ENCODE data around the gene LRFN2.
A peak's percentile ranks its signal among the peaks of the same experiment; 100 is the strongest.

LRFN2 gene

DNA sequence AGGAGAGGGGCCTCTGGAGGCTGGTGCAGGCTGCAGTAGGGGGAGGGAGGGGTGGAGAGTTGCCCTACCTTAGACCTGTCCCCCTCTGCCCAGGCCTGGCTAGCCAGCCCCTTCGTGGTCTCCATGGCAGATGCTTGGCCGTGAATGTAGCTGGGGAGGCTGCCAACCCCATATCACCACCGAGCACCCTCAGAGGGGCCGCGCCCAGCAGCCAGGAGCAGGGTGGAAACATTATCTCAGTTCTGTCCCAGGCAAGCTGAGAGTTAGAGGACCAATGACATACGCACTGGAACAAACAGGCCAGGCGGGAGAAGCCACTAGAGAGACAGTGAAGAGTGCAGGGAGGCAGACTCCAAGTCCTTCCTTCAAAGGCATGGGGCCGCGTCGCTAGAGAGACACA lies 66.5 kb downstream of the LRFN2 start:
- FAIRE-seq = no peak

DNA sequence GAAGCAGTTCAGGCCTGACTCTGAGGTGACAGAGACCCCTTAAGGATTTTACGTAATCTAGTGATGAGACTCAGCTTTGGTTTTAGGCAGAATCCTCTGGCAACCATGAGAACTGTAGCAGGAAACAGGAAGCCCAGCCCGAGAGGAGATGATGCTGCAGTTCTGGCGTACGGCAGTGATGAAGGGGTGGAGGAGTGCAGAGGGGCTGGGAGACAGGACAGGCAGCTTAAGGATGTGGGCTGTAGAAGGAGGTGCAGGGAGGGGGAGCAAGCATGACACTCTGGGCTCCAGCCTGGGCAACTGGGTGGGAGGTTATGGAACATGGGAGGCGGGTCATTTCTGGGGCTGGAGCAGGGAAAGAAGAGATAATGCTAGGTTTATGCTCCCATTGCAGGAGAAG lies 67.1 kb downstream of the LRFN2 start:
- FAIRE-seq = no peak

More for the DNA sequence above, 66.5 kb downstream of the LRFN2 start:
- no peak for DNase-seq (ENCODE audit: insufficient read length, low spot score)

DNA sequence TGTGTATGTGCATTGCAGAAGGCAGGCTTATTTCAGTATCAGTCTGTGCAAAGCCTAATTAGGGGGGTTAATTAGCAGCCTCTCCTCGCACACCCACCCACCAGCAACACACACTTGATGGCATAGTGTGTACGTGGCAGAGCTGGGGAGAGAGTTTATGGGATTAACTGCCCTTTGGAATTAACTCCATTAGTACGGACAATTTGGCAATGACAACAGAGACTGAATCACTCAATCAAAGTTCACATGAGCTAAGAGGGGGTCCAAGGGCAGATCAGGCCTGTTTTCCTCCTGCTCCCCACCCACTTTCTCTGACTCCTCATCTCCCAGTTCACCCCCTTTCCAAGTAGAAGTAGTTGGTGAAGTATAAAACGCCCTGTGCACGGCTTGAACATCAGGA lies 69.5 kb downstream of the LRFN2 start:
- no peak for DNase-seq (ENCODE audit: insufficient read length, low spot score)
- FAIRE-seq = no peak

More for the DNA sequence above, 67.1 kb downstream of the LRFN2 start:
- no peak for DNase-seq (ENCODE audit: insufficient read length, low spot score)

DNA sequence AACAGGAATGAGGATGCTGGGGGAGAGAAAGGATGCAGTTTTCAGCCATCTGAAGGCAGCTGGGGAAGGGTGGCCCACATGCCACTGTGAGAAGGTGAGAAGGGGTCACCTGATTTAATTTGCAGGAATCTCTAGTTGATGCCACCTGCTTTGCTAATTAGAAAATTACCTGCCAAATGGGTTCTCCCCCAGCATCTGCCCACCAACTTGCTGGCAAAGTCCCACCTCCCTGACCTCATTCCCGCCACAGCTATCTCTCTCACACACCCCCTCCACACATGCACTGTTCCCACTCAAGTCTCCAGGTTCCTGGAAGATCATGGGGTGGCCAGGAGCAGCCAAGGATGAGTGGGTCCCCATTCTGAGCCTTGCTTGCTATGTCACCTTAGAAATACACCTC lies 70.7 kb downstream of the LRFN2 start:
- no peak for DNase-seq (ENCODE audit: insufficient read length, low spot score)
- no peak for FAIRE-seq

DNA sequence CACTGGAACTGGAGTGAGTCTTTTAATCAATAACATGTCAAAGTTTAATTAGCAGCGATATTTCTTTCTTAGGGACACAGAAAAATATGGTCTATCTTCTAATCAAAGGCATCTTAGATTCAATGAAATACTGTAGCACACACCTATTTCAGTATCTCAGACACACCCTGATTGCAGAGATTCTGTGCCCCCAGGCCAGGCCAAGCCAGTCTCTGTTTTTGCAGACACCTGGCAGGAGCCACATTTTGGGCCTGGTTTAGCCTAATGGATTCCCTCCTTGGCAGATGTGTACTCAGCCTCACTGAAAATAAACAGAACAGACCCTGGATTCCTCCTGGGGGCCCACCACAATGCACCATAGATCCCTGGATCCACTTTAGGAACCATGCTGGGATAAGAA lies 74.8 kb downstream of the LRFN2 start:
- no peak for FAIRE-seq
- no peak for DNase-seq (ENCODE audit: insufficient read length, low spot score)

DNA sequence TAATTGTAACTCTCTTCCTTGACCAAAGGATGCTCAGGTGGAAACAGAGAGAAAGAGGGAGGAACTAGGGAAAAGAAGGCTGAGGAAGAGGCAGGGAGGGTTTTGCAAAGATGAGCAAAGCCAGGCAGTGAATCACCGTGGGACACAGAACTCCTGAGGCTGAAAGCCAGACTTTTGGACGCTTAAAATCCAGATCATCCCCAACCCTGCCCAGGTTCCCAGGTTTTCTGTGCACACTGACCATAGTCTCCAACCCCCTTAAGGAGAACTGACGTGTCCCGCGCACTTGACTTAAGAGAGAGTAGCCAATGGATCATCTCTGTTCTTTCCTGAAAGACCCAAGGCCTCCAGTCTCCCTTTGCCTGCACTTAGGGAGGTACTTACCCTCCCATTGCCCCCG lies 75.3 kb downstream of the LRFN2 start:
- DNase-seq (ENCODE audit: insufficient read length, low spot score) = no peak
- FAIRE-seq = no peak

DNA sequence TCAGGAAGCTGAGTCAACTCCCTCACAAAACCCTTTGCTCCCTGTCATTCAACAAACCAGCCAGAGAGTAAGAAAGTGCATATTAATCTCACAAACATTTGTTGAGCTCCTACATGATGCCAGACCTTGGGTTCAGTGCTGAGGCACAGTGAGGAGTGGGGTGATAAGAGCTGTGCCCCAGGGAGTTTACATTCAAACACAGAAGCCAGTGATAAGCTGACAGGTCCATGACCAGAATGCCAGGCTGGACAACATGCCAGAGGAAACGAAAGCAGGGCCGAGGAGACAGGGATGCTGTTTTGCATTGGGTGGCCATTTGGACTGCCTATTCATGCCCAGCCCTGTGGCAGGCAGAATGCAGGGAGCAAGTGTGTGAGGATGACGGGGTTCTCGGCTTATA lies 76.7 kb downstream of the LRFN2 start:
- FAIRE-seq = no peak
- DNase-seq (ENCODE audit: insufficient read length, low spot score) = no peak

DNA sequence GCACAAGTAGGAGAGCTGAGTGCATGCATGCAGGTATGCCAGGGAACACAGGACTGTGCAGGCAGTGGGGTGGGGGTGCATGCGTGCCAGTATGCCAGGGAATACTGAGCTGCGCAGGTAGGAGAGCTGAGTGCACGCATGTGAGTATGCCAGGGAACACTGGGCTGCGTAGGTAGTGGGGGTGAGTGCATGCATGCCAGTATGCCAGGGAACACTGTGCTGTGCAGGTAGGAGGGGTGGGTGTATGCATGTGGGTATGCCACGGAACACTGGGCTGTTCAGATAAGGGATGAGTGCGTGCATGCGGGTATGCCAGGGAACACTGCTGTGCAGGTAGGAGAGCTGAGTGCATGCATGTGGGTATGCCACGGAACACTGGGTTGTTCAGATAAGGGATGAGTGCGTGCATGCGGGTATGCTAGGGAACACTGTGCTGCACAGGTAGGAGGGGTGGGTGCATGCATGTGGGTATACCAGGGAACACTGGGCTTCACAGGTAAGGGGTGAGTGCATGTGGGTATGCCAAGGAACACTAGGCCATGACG lies 77.4 kb downstream of the LRFN2 start:
- FAIRE-seq (peak; percentile 28), DNase-seq (ENCODE audit: insufficient read length, low spot score) (no peak)

DNA sequence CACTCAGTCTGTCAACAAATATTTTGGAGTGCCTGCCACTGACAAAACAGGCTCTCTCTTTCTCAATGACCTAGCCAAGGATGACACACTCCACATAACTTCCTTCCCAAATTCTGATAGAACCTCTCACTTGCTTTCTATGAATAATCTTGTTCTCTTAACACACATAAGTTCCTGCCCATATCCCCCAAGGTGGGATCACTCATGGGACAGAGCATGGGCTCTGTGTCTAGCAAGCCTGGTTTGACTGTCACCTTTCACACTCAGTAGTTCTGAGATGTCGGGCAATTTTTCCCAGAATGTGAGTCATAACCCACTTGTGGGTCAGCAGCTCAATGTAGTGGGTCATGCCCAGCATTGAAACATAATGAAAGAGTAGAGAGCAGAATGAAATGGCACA lies 78.1 kb downstream of the LRFN2 start:
- FAIRE-seq = no peak

DNA sequence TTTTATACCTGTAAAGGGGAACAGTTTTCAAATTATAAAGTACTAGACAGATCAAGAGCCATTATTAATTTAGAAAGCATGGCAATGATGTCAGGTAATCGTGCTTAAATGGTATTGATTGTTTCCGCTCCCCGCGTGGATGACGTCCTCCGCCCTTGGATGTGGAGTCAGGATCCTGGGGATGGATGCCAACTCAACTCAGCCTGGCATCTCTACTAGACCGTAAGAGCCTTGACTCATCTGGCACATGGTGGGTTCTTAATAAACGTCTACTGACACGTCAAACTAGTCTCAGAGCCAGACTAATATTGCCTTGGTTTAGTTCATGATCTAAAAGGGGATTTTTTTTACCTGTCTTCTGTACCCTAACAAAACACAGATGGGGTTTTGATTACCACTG lies 80.2 kb downstream of the LRFN2 start:
- DNase-seq (ENCODE audit: insufficient read length, low spot score) (no peak), FAIRE-seq (no peak)

More for the DNA sequence above, 78.1 kb downstream of the LRFN2 start:
- DNase-seq (ENCODE audit: insufficient read length, low spot score) = no peak

DNA sequence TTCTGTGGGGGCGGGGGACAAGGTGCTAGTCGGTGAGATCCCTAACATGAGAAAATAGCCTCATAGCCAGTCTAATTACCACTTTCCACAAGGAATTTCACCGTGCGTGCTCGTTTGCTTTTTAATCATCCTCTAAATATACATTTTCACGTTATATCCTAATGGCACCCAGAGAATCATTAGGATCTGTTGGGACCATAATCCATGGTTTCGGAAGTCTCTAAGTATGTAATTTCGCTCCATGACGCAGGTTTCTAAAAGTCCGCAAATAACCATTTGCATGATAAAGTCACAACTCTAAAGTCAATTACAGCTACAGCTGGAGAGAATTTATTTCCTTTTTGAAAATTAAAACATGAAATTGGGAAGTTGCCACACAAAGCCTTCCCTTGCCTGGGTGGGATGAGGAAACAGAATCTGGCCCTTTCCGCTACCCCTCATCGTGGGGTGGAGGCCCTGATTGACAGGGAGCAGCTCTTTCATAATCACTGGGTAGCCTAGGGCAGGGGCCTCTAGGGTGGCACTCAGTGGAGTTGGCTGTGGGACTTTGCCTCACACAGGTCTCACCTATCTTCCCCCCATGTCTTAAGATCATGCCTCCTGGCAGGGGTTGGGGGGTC lies 81.9 kb downstream of the LRFN2 start:
- FAIRE-seq (no peak), DNase-seq (ENCODE audit: insufficient read length, low spot score) (no peak)

DNA sequence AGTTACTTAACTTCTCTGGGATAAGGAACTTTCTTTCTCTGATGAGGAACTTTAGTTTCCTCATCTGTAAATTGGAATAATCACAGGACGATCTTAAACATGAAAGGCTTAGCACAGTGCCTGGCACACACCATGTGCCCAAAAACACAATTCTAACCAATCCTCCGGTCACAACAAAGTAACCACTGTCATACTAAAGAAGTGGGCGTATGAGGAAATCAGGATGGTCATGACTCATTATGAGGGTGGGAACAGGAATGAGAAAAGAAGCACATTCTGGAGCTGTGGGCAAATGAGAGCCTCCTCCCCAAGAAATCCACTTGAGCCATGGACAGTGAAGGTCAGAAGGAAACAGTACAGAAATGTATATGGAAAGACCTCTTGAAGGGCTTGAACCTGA lies 82.9 kb downstream of the LRFN2 start:
- FAIRE-seq = no peak
- no peak for DNase-seq (ENCODE audit: insufficient read length, low spot score)

DNA sequence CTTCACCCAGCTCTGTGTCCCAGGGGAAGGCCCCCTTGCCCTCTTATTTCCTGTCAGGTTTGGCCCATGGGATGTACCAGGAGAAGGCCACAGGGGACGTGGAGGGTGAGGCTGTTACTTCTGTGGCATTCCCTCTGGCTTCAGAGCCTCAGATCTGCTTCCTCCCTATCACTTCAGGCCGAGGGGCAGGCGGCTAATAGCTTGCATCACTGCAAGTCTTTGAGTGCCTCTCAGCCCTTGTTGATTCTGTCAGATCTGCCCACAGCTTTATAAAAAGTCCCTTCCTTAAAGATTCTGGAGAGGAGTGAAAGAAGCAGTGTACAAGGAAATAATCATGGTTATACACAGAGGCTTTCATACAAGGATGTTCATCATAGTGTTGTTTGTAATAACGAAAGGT lies 86.9 kb downstream of the LRFN2 start:
- no peak for FAIRE-seq
- no peak for DNase-seq (ENCODE audit: insufficient read length, low spot score)

DNA sequence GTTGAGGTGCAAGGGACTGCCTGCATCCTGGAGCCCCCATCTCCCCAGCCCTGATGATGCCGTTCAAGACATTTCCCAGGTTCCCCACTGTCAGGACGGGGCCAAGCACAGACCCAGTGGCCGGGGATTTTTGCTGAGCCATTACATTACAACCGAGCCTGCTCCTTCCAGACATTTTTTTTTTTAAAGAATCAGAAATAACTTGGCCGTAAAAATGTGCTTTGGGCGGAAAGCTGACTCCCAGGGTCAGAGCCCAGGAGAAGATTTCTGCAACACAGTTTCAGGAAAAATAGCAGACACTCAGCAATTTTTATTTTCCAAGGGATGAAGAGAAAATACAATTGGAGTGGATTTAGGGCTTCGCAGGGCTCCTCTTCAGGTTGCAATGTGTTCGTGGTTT lies 87.9 kb downstream of the LRFN2 start:
- DNase-seq (ENCODE audit: insufficient read length, low spot score) = no peak
- FAIRE-seq = no peak

DNA sequence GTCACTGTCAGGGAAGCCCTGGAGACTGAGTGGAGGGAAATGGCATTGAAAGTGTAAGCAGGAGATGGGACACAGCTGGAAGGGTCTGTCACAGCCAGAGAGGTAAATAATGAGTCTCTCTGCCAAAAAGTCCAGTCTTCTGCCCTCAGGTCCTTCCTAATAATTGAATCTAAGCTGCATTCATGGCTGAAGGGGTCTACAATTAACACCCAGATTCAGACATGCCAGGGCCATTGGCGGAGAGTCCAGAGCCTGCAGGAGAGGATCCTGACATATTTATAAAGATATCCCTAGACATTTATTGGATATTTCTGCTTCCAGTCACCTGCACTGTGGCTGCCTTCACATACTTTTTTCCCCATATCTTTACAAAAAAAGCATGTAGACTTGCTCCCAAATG lies 89.0 kb downstream of the LRFN2 start:
- DNase-seq (ENCODE audit: insufficient read length, low spot score) (no peak), FAIRE-seq (no peak)

DNA sequence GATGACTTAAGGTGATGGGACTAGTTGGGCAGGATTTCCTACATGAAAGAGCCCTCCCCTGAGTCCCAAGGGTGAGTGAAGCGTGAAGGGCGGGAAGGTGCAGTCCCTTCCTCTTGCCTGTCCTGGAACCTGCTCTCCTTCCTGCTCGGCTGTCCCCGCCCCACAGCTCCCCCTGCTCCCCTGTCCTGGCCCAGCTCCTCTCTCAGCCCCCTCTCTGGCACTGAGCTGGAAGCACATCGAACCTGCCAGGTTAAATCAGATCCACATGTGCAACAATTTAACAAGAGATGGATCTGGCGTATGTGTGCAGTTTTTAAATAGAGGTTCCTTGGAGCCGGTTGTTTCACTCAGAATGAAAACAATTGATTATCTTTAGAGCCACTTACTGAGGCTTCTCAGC lies 95.0 kb downstream of the LRFN2 start:
- FAIRE-seq (no peak), DNase-seq (ENCODE audit: insufficient read length, low spot score) (no peak)

DNA sequence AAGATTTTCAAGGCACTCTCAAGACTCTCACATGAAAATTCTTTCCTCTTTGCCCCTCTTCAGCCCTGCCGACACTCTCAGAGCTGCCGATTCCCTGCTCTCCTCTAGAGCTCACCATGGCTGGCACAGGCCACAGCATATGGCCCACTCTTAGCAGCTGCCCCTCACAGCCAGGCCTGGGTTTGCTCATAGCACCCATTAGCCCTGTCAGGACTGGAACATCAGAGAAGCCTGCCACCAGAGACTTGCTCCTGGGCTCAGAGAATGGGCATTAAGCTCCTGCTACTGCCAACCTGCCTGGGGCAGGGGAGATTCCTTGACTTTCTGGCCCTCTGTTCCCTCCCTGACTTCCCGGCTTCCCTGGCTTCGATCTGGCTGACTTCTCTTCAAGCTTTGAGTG lies 96.7 kb downstream of the LRFN2 start:
- FAIRE-seq (no peak), DNase-seq (ENCODE audit: insufficient read length, low spot score) (no peak)

DNA sequence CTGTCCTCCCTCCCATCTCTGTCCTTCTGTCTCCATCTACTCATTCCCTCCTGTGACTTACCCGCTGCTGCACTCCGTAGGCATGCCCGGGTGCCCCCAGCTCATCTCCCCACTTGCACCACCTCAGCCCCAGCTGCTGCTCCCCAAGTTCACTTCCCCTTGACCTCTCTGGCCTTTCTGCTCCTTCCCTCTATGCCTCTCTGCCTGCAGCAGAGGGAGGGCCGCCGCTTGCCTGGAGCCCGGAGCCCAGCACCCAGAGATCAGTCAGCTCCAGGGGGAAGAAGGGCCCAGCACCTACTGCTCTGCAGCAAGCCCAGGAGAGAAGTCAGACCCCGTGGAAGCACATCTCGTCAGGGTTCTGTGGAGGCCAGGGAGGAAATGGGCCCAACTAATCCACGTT lies 97.4 kb downstream of the LRFN2 start:
- DNase-seq (ENCODE audit: insufficient read length, low spot score) (no peak), FAIRE-seq (no peak)

DNA sequence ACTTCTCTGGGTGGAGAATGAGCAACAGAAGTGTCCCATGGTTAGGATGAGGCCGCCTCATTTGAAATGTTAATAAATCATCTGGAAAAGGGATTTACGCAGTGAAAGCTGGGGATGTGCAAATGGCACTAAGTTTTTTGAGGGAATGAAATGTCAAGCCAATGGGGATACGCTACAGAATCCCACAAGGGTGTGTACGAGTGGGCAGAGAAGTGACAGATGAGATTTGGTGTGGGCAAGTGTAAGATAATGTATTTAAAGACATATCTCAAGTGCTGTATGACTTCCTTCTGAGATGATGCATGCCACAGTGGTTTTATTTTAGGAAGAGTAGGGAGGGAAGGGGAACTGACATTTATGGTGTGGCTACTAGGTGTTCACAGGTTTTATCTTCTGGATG lies 100.6 kb downstream of the LRFN2 start:
- FAIRE-seq = no peak
- DNase-seq (ENCODE audit: insufficient read length, low spot score) = no peak

DNA sequence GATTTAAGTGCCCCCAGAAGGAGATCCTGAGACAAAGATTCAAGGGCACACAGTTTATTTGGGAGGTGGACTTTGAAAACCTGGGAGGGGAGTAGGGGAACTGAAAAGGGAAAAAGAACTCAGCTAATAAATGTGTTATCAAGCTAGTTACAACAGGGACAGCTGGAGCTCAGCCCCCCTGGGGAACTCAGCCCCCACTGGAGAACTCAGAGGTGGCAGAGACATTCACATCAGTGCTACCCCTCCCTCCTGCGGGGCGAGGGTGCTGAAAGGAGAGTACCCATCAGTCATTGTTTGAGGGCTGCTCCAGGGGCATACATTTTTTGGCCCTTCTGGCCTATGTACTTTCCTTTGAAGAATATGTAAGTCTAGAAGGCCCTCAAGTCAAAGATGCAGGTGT lies 101.4 kb downstream of the LRFN2 start:
- no peak for FAIRE-seq
- no peak for DNase-seq (ENCODE audit: insufficient read length, low spot score)

DNA sequence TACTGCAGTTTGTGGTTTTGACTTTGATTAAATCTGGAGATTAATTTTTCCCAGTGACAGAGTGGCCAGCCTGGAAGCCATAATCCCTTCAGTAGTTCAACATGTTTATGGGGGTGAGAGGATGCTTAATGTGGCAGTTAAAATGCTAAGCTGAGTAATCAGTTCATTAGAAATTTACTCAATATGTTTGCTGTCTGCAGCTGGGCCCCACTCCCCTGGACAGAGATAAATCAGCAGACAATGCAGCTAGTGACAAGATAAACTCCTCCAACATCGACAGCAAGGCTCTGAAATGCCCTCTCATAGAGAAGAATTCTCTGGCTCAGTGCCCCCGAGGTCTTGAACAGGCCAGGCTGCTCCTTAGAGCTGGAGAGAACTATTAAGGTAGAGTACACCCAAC lies 101.9 kb downstream of the LRFN2 start:
- no peak for DNase-seq (ENCODE audit: insufficient read length, low spot score)
- no peak for FAIRE-seq

DNA sequence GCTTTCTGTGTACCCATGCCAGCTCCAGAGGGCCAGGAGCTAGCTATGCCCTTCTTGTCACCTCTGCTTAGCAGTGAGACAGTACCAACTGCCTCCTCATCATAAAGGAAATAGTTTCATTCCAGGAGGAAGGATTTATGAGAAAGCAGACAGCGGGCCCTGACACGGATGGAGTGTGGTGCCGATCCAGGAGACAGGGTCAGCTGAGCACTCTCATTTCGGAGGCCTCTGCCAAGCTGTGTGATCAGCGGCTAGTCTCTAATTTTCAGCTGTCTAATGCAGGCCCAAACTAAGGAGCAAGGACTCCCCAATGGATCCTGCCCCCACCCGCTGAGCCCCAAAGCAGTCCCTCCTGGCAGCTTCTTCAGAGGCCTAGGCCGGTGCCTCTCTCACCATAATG lies 103.1 kb downstream of the LRFN2 start:
- no peak for FAIRE-seq
- DNase-seq (ENCODE audit: insufficient read length, low spot score) = no peak

DNA sequence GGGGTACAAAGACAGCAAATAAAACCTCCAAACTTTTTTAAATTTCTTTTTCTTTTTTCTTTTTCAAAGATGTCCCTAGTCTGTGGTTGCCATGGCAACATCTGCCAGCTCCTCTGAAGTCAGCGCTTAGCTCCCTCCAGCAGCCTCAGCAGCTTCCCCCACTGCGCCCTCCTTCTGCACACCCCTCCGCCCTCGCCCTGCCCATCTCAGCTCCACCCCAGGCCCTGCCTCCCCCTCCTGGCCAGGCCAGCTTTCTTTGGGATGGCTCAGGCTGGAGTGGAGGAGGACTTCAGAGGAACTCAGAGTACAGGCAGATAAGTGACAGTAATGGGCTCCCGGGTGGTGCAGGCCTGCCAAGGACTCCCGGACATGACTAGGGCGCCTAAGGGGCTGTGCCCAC lies 104.6 kb downstream of the LRFN2 start:
- FAIRE-seq = no peak
- no peak for DNase-seq (ENCODE audit: insufficient read length, low spot score)

Measured in HTR-8/SVneo (cell line).